Gastrocnemius medialis (tissue), 4 donors: ENCODE data around the gene NARF. TPM values are rescaled to one million over a fixed set of nuclear protein-coding genes. Genes with fewer than 3 reads are reported as not detected.

Experiments
- ATAC-seq, 2 donors: fragments of 150-250 bp; one replicate each; pipeline ENCODE4 v1.9.1; 2016
- DNase-seq, 2 donors: peaks; one replicate each; pipeline ENCODE4 v3.0.0-alpha.2; 2019
- H3K27ac ChIP-seq, 4 donors: fragments of 200-600 bp; sonication (generic); 1 replicate in 1 of 4; 2 replicates in 3 of 4; pipeline ENCODE4 v1.5.1; 2016 to 2018; ENCODE audit warnings: mild to moderate bottlenecking in 2 of 4, moderate library complexity in 1 of 4
- H3K27me3 ChIP-seq, 3 donors: fragments of 200-600 bp; sonication (generic) in 2 of 3; 1 replicate in 1 of 3; 2 replicates in 2 of 3; pipeline versions ENCODE4 v1.5.1 to v1.6.0; 2016 to 2019; ENCODE audit warnings: mild to moderate bottlenecking in 1 of 3, moderate library complexity in 1 of 3
- H3K36me3 ChIP-seq, 2 donors: fragments of 200-600 bp; sonication (generic) in 1 of 2; one replicate each; pipeline ENCODE4 v1.5.1; 2017 to 2018
- H3K4me1 ChIP-seq, 2 donors: fragments of 200-600 bp; sonication (generic) in 1 of 2; one replicate each; pipeline ENCODE4 v1.5.1; 2016 to 2017; ENCODE audit warnings: mild to moderate bottlenecking in 2 of 2
- H3K4me3 ChIP-seq, 4 donors: fragments of 200-600 bp; sonication (generic) in 3 of 4; 1 replicate in 1 of 4; 2 replicates in 3 of 4; pipeline ENCODE4 v1.5.1; 2016 to 2019; ENCODE audit warnings: mild to moderate bottlenecking in 2 of 4
- H3K9me3 ChIP-seq, 3 donors: fragments of 200-600 bp; sonication (generic) in 2 of 3; 1 replicate in 1 of 3; 2 replicates in 2 of 3; pipeline ENCODE4 v1.5.1; 2016 to 2019
- POLR2A ChIP-seq, 2 donors: fragments of 450-650 bp; IDR thresholded peaks; one replicate each; pipeline ENCODE4 v1.6.1; 2017; ENCODE audit warnings: antibody characterized with exemption in 2 of 2, mild to moderate bottlenecking in 2 of 2, moderate library complexity in 2 of 2
- in situ Hi-C, 4 donors: fragments of 200-750 bp; cut with MboI; loops; one replicate each; pipeline versions ENCODE4 v1.15.0 to v1.8.0; 2017; ENCODE audit warnings: low sequenced_read_pairs in 4 of 4
- intact Hi-C: fragments of 100-400 bp; cut with DNase I; formaldehyde crosslinking; loops from one replicate; pipeline ENCODE4 v1.15.1; 2023; ENCODE audit warnings: low total_unique reads
- total RNA-seq, 4 donors: library from RNA; depleted of rRNA; stranded (reverse); fragments of >200 nt; gene quantifications; one replicate each; pipeline versions ENCODE4 v1.1.0 to v1.2.3, GENCODE V29; 2016
- TF ChIP-seq, protein P1 (sequence below), 5 experiments: fragments of 450-650 bp in 3 of 5; fragments of 200-600 bp in 2 of 5; sonication (generic) in 2 of 5; IDR thresholded peaks in 4 of 5; conservative IDR thresholded peaks in 1 of 5; 1 replicate in 4 of 5; 2 replicates in 1 of 5; pipeline ENCODE4 v1.5.1; 2016 to 2019; ENCODE audit warnings: antibody characterized with exemption in 5 of 5, mild to moderate bottlenecking in 3 of 5, moderate library complexity in 3 of 5

The NARF gene
- total RNA-seq, 4 donors from 2014 or later, result 29.6 to 63.4 (median 49.0) TPM

DNA sequence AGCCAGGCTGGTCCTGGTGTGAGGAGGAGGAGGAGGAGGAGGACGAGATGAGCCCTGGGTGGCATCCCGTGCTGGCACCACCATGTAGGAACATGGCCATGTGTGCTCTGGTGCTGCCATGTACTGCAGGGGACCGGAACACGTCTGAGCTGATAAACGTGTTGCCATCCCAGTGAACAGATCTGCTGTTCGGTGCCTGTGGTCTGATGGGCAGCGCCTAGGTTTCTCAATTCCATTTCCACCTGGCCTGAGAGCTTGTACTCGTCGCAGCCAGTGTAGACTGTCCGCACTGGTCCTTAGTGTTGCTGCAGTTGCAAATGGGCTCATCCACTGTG lies 32.6 kb downstream of the NARF start:
- in situ Hi-C loops (no loop called here), intact Hi-C loops (no loop called here)
- ATAC-seq (no peak), DNase-seq (no peak)
- Histone ChIP-seq H3K36me3 (peaks cover 0 to 21% of the 10 kb centered on the region in 2 donors), H3K4me1 (peaks cover 10 to 15% of the 10 kb centered on the region in 2 donors), H3K9me3 (no peaks in the 10 kb centered on the region), H3K27me3 (no peaks in the 10 kb centered on the region), H3K4me3 (no peak overlapping the region), H3K27ac (no peak overlapping the region)
- TF ChIP-seq, protein P1, sequence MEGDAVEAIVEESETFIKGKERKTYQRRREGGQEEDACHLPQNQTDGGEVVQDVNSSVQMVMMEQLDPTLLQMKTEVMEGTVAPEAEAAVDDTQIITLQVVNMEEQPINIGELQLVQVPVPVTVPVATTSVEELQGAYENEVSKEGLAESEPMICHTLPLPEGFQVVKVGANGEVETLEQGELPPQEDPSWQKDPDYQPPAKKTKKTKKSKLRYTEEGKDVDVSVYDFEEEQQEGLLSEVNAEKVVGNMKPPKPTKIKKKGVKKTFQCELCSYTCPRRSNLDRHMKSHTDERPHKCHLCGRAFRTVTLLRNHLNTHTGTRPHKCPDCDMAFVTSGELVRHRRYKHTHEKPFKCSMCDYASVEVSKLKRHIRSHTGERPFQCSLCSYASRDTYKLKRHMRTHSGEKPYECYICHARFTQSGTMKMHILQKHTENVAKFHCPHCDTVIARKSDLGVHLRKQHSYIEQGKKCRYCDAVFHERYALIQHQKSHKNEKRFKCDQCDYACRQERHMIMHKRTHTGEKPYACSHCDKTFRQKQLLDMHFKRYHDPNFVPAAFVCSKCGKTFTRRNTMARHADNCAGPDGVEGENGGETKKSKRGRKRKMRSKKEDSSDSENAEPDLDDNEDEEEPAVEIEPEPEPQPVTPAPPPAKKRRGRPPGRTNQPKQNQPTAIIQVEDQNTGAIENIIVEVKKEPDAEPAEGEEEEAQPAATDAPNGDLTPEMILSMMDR (IDR thresholded peaks at IDR 0.05 in 4 of 5, conservative IDR thresholded peaks at IDR 0.05 in 1 of 5), result no peak
- no peak for TF ChIP-seq POLR2A (IDR thresholded peaks at IDR 0.05)

DNA sequence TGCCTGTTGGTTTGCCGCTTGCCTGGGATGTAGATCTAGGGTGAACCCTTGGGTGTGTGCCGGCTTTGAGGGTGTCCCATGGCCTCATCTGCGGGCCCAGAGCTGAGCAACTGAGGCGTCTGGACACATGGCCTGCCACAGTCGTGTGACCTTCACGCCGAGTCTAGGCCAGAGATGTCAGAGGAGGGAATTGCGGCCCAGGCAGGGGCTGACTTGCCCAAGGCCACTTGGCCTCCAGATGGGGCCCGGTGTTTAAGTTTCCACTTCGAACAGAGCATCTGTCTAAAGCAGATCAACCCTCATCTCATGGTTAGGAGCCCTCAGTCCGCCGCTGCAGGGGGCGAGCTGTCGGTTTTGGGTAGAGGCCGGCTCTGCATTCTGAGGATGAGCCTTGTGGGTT lies 33.0 kb downstream of the NARF start:
- no peak overlapping the region for H3K4me3 ChIP-seq
- no peak for TF ChIP-seq POLR2A (IDR thresholded peaks at IDR 0.05)
- TF ChIP-seq, protein P1 (IDR thresholded peaks at IDR 0.05 in 4 of 5, conservative IDR thresholded peaks at IDR 0.05 in 1 of 5), result no peak
- in situ Hi-C loops, result no loop called here
- DNase-seq, result no peak
- H3K36me3 ChIP-seq, result peaks cover 0 to 18% of the 10 kb centered on the region in 2 donors
- no peaks in the 10 kb centered on the region for H3K9me3 ChIP-seq
- H3K27ac ChIP-seq, result no peak overlapping the region
- intact Hi-C loops, result no loop called here
- peaks cover 12 to 19% of the 10 kb centered on the region in 2 donors for H3K4me1 ChIP-seq
- no peaks in the 10 kb centered on the region for H3K27me3 ChIP-seq
- no peak for ATAC-seq

DNA sequence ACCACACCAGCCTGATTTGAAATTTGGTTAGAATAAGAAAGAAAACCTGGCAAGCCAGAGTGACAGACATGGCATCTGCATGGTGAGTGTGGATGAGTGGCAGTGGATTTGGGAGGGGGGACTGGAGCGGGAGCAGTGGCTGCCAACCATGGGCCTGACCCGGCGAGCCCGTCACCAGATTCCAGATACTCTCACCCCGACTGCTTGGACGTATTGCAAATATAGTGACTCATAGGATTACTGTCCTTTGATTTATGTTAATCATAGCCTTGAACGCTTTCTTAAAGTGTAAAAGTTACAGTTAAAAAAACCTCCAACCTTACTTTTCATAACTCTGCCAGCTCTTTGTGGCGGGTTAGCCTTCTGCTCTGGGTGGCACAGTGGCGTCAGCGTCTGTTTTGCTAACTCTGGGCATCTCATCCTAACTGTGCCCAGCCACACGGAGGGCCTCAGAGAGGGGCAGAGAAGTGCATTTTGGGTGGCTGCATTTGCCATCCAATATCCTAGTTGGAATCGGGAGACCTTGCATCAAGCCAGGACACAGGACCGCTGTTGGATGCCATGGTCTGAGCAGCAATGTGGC lies 34.2 kb downstream of the NARF start:
- DNase-seq (no peak), ATAC-seq (no peak)
- H3K4me3 ChIP-seq, result no peak overlapping the region
- H3K36me3 ChIP-seq, result peaks cover 0 to 8% of the 10 kb centered on the region in 2 donors
- no peak for TF ChIP-seq POLR2A (IDR thresholded peaks at IDR 0.05)
- TF ChIP-seq, protein P1 (IDR thresholded peaks at IDR 0.05 in 4 of 5, conservative IDR thresholded peaks at IDR 0.05 in 1 of 5), result no peak
- H3K27me3 ChIP-seq, result no peaks in the 10 kb centered on the region
- in situ Hi-C loops (no loop called here), intact Hi-C loops (no loop called here)
- H3K9me3 ChIP-seq, result no peaks in the 10 kb centered on the region
- no peak overlapping the region for H3K27ac ChIP-seq
- peaks cover 17 to 19% of the 10 kb centered on the region in 2 donors for H3K4me1 ChIP-seq

DNA sequence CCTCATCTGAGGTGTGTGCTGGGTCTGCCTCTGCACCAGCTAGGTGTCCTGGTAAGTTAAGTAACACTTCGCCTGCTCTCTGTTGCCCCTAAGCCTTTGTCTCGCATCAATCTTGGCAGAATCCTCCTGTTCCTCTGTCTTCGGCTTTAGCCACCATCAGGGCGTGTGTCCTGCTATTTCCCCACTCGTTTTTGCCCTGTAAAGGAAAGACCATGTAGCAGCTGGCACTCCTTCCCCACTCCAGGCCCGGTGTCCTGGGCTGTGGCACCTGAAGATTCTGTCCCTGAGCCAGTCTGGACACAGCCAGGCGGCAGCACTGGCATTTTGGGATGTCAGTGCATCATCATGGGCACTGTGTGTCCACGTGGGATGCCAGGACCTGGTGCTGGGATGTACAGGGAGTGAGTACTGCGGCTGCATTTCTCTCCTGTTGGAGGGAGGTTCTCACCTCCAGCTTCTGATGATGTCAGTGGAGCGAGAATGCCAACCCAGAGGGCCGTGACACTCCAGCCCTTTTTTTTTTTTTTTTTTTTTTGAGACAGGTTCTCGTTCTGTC lies 34.8 kb downstream of the NARF start:
- no peak for ATAC-seq
- peaks cover 16 to 21% of the 10 kb centered on the region in 2 donors for H3K4me1 ChIP-seq

More for the DNA sequence above, 34.8 kb downstream of the NARF start:
- H3K27me3 ChIP-seq, result no peaks in the 10 kb centered on the region
- H3K27ac ChIP-seq, result no peak overlapping the region
- intact Hi-C loops (no loop called here), in situ Hi-C loops (no loop called here)
- TF ChIP-seq, protein P1 (IDR thresholded peaks at IDR 0.05 in 4 of 5, conservative IDR thresholded peaks at IDR 0.05 in 1 of 5), result no peak
- no peak for TF ChIP-seq POLR2A (IDR thresholded peaks at IDR 0.05)
- DNase-seq, result no peak
- no peaks in the 10 kb centered on the region for H3K9me3 ChIP-seq
- H3K4me3 ChIP-seq, result no peak overlapping the region
- H3K36me3 ChIP-seq, result peaks cover 0 to 2% of the 10 kb centered on the region in 2 donors
